Measurements from ENCODE around the gene TDG.

DNA sequence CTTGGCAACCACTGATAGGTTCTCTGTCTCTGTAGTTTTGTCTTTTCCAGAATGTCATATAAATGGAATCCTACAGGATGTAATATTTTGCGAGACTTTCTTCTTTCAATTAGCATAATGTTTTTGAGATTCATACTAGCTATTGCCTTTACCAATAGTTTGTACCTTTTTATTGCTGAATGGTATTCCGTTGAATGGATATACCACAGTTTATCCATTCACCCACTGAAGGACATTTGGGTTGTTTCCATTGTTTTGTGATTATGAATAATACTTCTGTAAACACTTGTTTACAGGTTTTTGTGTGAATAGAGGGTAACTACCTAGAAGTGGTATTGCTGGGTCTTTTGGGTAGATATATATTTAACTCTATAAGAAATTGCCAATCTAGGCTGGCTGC is 58.0 kb downstream of the TDG start:
- TF ChIP-seq, protein P1, sequence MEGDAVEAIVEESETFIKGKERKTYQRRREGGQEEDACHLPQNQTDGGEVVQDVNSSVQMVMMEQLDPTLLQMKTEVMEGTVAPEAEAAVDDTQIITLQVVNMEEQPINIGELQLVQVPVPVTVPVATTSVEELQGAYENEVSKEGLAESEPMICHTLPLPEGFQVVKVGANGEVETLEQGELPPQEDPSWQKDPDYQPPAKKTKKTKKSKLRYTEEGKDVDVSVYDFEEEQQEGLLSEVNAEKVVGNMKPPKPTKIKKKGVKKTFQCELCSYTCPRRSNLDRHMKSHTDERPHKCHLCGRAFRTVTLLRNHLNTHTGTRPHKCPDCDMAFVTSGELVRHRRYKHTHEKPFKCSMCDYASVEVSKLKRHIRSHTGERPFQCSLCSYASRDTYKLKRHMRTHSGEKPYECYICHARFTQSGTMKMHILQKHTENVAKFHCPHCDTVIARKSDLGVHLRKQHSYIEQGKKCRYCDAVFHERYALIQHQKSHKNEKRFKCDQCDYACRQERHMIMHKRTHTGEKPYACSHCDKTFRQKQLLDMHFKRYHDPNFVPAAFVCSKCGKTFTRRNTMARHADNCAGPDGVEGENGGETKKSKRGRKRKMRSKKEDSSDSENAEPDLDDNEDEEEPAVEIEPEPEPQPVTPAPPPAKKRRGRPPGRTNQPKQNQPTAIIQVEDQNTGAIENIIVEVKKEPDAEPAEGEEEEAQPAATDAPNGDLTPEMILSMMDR (IDR thresholded peaks at IDR 0.05; ENCODE audit: extremely low read depth in 1 of 2, insufficient read depth in 1 of 2, low read depth in 1 of 2, low read length in 2 of 2): no peak
- TF ChIP-seq POLR2A (IDR thresholded peaks at IDR 0.05; ENCODE audit: low read depth, low read length) (no peak), FOS (IDR thresholded peaks at IDR 0.05; ENCODE audit: borderline replicate concordance, insufficient read depth, low read length) (no peak), JUN (IDR thresholded peaks at IDR 0.05; ENCODE audit: borderline replicate concordance, insufficient read depth, insufficient read length, low read depth) (no peak)

All from endothelial cell of umbilical vein (primary cell).